Spleen (tissue), 11 donors: ENCODE measurements around the gene ECT2L. TPM values are rescaled to one million over a fixed set of nuclear protein-coding genes. Genes with fewer than 3 reads are reported as not detected.

ENCODE experiments used
- DNase-seq: peaks from one replicate; pipeline ENCODE4 v3.0.0-alpha.2; 2020
- H3K27ac ChIP-seq, 8 donors: fragments of 200-600 bp; sonication (generic) in 7 of 8; 1 replicate in 4 of 8; 2 replicates in 4 of 8; pipeline versions ENCODE4 v1.5.0 to v1.8.0; 2016 to 2021; ENCODE audit warnings: inconsistent platforms in 4 of 8, mild to moderate bottlenecking in 4 of 8, moderate library complexity in 1 of 8
- H3K27me3 ChIP-seq, 7 donors: fragments of 200-600 bp; sonication (generic) in 6 of 7; replicated peaks in 1 of 7; 1 replicate in 4 of 7; 2 replicates in 3 of 7; pipeline versions ENCODE4 v1.5.0 to v1.8.0; 2016 to 2021; ENCODE audit warnings: inconsistent platforms in 3 of 7, mild to moderate bottlenecking in 1 of 7
- H3K36me3 ChIP-seq, 6 donors: fragments of 200-600 bp; sonication (generic) in 5 of 6; 1 replicate in 4 of 6; 2 replicates in 2 of 6; pipeline versions ENCODE4 v1.5.0 to v1.8.0; 2016 to 2021; ENCODE audit warnings: inconsistent platforms in 2 of 6
- H3K4me1 ChIP-seq, 6 donors: fragments of 200-600 bp; sonication (generic) in 5 of 6; 1 replicate in 3 of 6; 2 replicates in 3 of 6; pipeline versions ENCODE4 v1.5.0 to v1.8.0; 2016 to 2021; ENCODE audit warnings: inconsistent platforms in 3 of 6
- H3K4me3 ChIP-seq, 8 donors: fragments of 200-600 bp; sonication (generic) in 7 of 8; 1 replicate in 4 of 8; 2 replicates in 4 of 8; pipeline versions ENCODE4 v1.5.0 to v1.8.0; 2016 to 2021; ENCODE audit warnings: inconsistent platforms in 4 of 8, mild to moderate bottlenecking in 4 of 8, moderate library complexity in 2 of 8
- H3K9me3 ChIP-seq, 8 donors: fragments of 200-600 bp; sonication (generic) in 7 of 8; 1 replicate in 4 of 8; 2 replicates in 4 of 8; pipeline versions ENCODE4 v1.5.0 to v1.8.0; 2016 to 2021; ENCODE audit warnings: inconsistent platforms in 4 of 8
- POLR2A ChIP-seq, 3 donors: fragments of 450-650 bp; IDR thresholded peaks; one replicate each; pipeline ENCODE4 v1.5.1; 2017; ENCODE audit warnings: antibody characterized with exemption in 3 of 3, mild to moderate bottlenecking in 1 of 3
- POLR2AphosphoS5 ChIP-seq, 3 donors: sonication (generic); formaldehyde crosslinking; IDR thresholded peaks; one replicate each; pipeline ENCODE4 v1.5.1; 2017; ENCODE audit warnings: antibody characterized with exemption in 3 of 3
- WGBS, 5 donors: extraction: QIAGEN DNeasy Blood & Tissue Kit in 3 of 5; methylation state at CpG; one replicate each; pipeline versions ENCODE4 v1.1.5 to v1.1.7; 2013 to 2018; 5-methylcytosine and 5-hydroxymethylcytosine counted together
- intact Hi-C: fragments of 100-400 bp; cut with DNase I; formaldehyde crosslinking; loops from one replicate; pipeline ENCODE4 v1.15.0; 2023; ENCODE audit warnings: low total_unique reads
- polyA plus RNA-seq, 3 donors: library from polyadenylated mRNA; stranded (reverse); fragments of 200-250 nt; gene quantifications; one replicate each; pipeline ENCODE4 v1.2.1, GENCODE V29; 2013
- total RNA-seq, 7 donors: library from RNA; depleted of rRNA in 3 of 7; stranded (reverse); fragments of >200 nt in 3 of 7; fragmentation: NEBNext Ultra II Directional in 4 of 7; extraction: Animal tissue kit (Norgen Biotek cat#: 25700) in 4 of 7; gene quantifications; one replicate each; pipeline versions ENCODE4 v1.1.0 to v1.2.1, GENCODE V29; 2016 to 2021
- TF ChIP-seq, protein P1 (sequence below), 11 experiments: fragments of 200-600 bp in 7 of 11; fragments of 450-650 bp in 4 of 11; sonication (generic) in 4 of 11; IDR thresholded peaks in 8 of 11; conservative IDR thresholded peaks in 3 of 11; 1 replicate in 7 of 11; 2 replicates in 4 of 11; pipeline versions ENCODE4 v1.4.0 to v1.8.0; 2016 to 2021; ENCODE audit warnings: antibody characterized with exemption in 11 of 11, inconsistent platforms in 4 of 11, mild to moderate bottlenecking in 1 of 11
- donor health status: healthy with polysubstance abuse.
- donor health status: DM: no; HTN: no; CAD: no; lungs with moderate emphysema.
- donor health status: DM: no; HTN: no; CAD: no.
- donor health status: Bipolar disorder and iron deficiency.
- donor health status: healthy.
- donor health status: DM: no; HTN: no; CAD: no.
- donor health status: DM: yes; HTN: yes; CAD: no.

ECT2L gene
- total and polyA plus RNA-seq, 10 donors = 0.12 to 0.17 (median 0.13) TPM; not detected in 7

DNA sequence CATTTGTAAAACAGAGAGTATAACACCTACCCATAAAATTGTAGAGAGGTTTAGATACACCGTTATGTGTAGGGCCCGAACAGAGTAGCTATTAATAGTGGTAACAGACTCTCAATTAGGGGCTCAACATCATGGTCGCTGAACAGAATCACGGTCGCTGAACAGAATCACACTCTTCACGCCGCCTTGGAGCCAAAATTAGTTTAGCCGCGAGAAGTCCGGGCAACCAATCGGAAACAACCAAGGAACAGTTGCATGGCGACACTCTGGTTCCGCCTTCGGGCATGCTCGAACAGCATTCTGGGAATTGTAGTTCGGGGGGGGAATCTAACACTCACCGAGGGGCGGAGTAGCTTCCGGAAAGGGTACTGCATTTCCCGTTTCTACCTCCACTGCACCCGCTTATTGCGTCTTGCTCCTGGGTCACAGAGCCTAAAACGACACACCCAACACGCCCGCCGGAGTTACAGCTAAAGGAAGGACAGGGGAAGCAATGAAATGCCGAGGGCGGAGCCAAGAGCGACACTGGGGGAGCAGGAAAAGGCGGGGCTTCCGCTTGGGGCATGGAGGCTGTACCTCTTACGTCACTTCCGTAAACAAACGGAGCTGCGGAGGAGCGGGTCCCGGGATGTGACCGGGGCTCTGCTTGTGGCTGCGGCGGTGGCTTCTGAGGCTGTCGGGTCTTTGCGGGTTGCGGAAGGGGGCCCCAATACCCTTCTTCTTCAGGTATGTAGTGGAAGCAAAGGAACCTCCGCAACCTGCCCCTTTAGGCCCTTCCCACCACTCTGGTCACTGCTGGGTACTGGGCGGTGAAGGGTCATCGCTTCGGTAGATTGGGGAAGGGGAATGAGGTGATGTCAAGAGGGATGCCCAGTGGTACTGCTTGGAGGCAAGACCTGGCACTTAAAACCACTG lies 22.5 kb upstream of the ECT2L start, which contains the start of gene CCDC28A:
CCDC28A (plus strand) TSS at position 593 of the 915 bp plus-strand sequence. CDS start 2,352 bp downstream, outside the sequence.
- intact Hi-C loops = no loop called here
- Histone ChIP-seq H3K27ac (peak within 1 kb of the TSS; percentile 94 to 99 (median 96)), H3K36me3 (peaks cover 0 to 30% (median 16%) of the 10 kb centered on the region in 6 donors), H3K4me3 (peak within 1 kb of the TSS; percentile 63 to 81 (median 73)), H3K4me1 (peaks cover 4 to 42% (median 22%) of the 10 kb centered on the region in 6 donors), H3K27me3 (no peaks in the 10 kb centered on the region), H3K9me3 (no peaks in the 10 kb centered on the region)
- WGBS, 5 donors = 0% methylated on average over 28 to 47 of the region's 47 CpGs
- TF ChIP-seq, protein P1, sequence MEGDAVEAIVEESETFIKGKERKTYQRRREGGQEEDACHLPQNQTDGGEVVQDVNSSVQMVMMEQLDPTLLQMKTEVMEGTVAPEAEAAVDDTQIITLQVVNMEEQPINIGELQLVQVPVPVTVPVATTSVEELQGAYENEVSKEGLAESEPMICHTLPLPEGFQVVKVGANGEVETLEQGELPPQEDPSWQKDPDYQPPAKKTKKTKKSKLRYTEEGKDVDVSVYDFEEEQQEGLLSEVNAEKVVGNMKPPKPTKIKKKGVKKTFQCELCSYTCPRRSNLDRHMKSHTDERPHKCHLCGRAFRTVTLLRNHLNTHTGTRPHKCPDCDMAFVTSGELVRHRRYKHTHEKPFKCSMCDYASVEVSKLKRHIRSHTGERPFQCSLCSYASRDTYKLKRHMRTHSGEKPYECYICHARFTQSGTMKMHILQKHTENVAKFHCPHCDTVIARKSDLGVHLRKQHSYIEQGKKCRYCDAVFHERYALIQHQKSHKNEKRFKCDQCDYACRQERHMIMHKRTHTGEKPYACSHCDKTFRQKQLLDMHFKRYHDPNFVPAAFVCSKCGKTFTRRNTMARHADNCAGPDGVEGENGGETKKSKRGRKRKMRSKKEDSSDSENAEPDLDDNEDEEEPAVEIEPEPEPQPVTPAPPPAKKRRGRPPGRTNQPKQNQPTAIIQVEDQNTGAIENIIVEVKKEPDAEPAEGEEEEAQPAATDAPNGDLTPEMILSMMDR (IDR thresholded peaks at IDR 0.05 in 8 of 11, conservative IDR thresholded peaks at IDR 0.05 in 3 of 11) = peak in 6 of 11 experiments; percentile 10 to 45 (median 29)
- TF ChIP-seq POLR2A (IDR thresholded peaks at IDR 0.05) (peak; percentile 52 to 58 (median 54)), POLR2AphosphoS5 (IDR thresholded peaks at IDR 0.05) (peak; percentile 93 to 94 (median 93))
- peak; percentile 97 for DNase-seq

DNA sequence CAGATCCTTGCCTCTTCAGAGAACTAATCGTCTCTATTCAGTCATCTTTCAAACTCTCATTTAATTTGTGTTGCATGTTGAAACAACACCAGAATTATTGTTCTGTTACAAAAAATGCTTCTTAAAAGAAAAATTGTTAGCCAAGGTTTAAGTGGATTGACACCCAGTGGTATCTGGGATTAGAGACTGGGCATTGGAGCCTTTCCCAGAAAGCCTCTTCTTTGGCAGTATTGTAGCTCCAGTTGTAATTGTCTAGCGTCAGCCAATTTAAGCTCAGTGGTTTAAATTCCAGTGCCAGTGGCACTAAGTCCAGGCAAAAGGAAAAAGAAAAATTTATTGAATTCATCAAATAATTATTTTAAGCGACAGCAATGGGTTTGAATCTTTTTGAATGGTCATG lies 21.5 kb upstream of the ECT2L start:
- TF ChIP-seq POLR2AphosphoS5 (IDR thresholded peaks at IDR 0.05) (no peak), POLR2A (IDR thresholded peaks at IDR 0.05) (no peak)
- TF ChIP-seq, protein P1 (IDR thresholded peaks at IDR 0.05 in 8 of 11, conservative IDR thresholded peaks at IDR 0.05 in 3 of 11) = no peak
- intact Hi-C loops = no loop called here
- DNase-seq = no peak
- 38 to 49% (median 45%) methylated on average over 3 of the region's 3 CpGs for WGBS, 5 donors
- Histone ChIP-seq H3K4me3 (peak overlapping the region in 7 of 8 donors; percentile 69 to 81 (median 74)), H3K4me1 (peaks cover 4 to 33% (median 22%) of the 10 kb centered on the region in 6 donors), H3K27ac (peak overlapping the region in 7 of 8 donors; percentile 94 to 99 (median 95)), H3K27me3 (no peaks in the 10 kb centered on the region), H3K9me3 (no peaks in the 10 kb centered on the region), H3K36me3 (peaks cover 0 to 39% (median 18%) of the 10 kb centered on the region in 6 donors)

DNA sequence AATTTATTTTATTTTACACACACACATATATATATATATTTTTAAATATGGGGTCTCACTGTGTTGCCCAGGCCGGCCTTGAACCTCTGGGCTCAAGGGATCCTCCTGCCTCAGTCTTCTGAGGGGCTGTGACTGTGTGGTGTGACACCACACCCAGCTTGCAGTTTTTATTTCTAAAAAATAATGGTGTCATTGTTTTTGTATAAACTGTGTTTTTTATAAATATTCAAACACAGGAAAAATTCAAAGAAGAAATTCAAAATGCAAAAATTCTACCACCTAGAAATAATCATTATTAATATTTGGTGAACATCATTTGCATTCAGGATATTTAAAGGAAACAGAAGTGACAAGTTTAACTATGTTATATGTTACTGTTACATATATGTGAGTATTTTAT lies 19.2 kb upstream of the ECT2L start:
- DNase-seq = no peak
- peaks cover 0 to 62% (median 35%) of the 10 kb centered on the region in 6 donors for H3K36me3 ChIP-seq
- no peaks in the 10 kb centered on the region for H3K27me3 ChIP-seq
- H3K27ac ChIP-seq = no peak overlapping the region
- no peaks in the 10 kb centered on the region for H3K9me3 ChIP-seq
- peaks cover 4 to 30% (median 22%) of the 10 kb centered on the region in 6 donors for H3K4me1 ChIP-seq
- TF ChIP-seq, protein P1 (IDR thresholded peaks at IDR 0.05 in 8 of 11, conservative IDR thresholded peaks at IDR 0.05 in 3 of 11) = no peak
- TF ChIP-seq POLR2A (IDR thresholded peaks at IDR 0.05) = no peak
- no peak for TF ChIP-seq POLR2AphosphoS5 (IDR thresholded peaks at IDR 0.05)
- intact Hi-C loops = no loop called here
- WGBS, 5 donors = 94 to 100% (median 97%) methylated on average over 1 of the region's 1 CpG
- no peak overlapping the region for H3K4me3 ChIP-seq

DNA sequence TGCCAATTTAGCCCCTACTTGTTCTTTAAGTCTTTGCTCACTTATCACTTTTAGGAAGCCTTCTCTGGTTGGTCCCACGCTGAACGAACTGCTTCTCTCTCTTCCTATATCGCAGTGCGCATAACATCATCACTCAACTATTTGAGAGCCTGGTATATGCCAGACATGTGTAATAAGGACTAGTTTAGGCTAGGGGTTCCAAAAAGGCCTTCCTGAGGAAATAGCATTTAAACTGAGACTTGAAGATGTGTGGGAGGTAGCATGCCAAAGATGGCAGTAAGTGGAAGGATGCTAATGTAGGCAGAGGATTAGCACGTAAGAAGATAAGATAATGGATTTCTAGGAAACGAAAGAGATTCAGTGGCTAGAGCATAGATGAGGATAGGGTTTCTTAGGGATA lies 17.6 kb upstream of the ECT2L start:
- 91 to 94% (median 92%) methylated on average over 6 of the region's 6 CpGs for WGBS, 5 donors
- no peak overlapping the region for H3K27ac ChIP-seq
- no peaks in the 10 kb centered on the region for H3K27me3 ChIP-seq
- H3K9me3 ChIP-seq = no peaks in the 10 kb centered on the region
- peaks cover 0 to 79% (median 49%) of the 10 kb centered on the region in 6 donors for H3K36me3 ChIP-seq
- peaks cover 4 to 22% (median 14%) of the 10 kb centered on the region in 6 donors for H3K4me1 ChIP-seq
- intact Hi-C loops = no loop called here
- no peak overlapping the region for H3K4me3 ChIP-seq
- TF ChIP-seq, protein P1 (IDR thresholded peaks at IDR 0.05 in 8 of 11, conservative IDR thresholded peaks at IDR 0.05 in 3 of 11) = no peak
- TF ChIP-seq POLR2AphosphoS5 (IDR thresholded peaks at IDR 0.05) (no peak), POLR2A (IDR thresholded peaks at IDR 0.05) (no peak)
- DNase-seq = no peak
